ENCODE results near the gene COL25A1.

DNA sequence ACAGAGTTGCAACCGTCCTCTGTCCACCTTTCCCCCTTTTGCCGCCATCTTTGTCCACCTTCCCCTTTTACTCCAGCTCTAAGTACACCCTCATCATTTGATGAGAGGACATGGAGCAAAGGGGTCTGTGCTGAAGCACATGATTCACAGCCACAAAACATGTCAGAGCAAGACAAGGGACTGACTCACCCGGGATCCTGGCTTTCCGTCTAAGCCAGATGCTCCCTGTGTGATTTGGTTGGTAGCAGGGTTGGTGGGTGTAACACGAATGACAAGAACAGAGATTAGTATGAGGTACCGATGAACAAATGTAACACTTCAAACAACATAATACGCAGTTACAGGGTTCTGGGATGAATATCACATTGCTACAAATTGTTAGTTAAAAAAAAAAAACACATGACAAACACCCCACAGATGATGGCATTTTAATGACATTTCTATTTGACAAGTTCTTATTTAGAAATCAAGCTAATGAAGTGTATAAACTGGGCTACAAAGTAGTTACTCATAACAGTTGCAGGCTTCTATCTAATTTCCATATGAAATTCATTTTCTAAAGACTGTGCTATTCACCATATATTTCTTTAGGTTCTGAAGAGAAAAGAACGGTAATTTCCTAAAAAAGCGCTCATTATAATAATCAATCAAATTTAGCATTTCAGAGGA is 468.2 kb downstream of the COL25A1 start:
- TF ChIP-seq, protein P1, sequence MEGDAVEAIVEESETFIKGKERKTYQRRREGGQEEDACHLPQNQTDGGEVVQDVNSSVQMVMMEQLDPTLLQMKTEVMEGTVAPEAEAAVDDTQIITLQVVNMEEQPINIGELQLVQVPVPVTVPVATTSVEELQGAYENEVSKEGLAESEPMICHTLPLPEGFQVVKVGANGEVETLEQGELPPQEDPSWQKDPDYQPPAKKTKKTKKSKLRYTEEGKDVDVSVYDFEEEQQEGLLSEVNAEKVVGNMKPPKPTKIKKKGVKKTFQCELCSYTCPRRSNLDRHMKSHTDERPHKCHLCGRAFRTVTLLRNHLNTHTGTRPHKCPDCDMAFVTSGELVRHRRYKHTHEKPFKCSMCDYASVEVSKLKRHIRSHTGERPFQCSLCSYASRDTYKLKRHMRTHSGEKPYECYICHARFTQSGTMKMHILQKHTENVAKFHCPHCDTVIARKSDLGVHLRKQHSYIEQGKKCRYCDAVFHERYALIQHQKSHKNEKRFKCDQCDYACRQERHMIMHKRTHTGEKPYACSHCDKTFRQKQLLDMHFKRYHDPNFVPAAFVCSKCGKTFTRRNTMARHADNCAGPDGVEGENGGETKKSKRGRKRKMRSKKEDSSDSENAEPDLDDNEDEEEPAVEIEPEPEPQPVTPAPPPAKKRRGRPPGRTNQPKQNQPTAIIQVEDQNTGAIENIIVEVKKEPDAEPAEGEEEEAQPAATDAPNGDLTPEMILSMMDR (conservative IDR thresholded peaks at IDR 0.05; ENCODE audit: low read depth, low read length) = no peak
- no peak for TF ChIP-seq EZH2 (IDR thresholded peaks at IDR 0.05; ENCODE audit: borderline replicate concordance, low read depth, low read length, poor library complexity, severe bottlenecking)
